GM19351 (cell line): ENCODE measurements around the gene RHOB.
"Not testable (repeated sequence)": the region's sequence is repeated elsewhere in the genome, so short reads cannot be mapped to it uniquely, and the experiment has no call there.

ENCODE experiments used
- ATAC-seq: cut with Tn5 transposase; IDR thresholded peaks from one replicate; pipeline ENCODE4 v1.9.1; 2021; ENCODE audit warnings: mild to moderate bottlenecking, moderate library complexity; ENCODE audit not compliant: unreplicated experiment

The RHOB gene

DNA sequence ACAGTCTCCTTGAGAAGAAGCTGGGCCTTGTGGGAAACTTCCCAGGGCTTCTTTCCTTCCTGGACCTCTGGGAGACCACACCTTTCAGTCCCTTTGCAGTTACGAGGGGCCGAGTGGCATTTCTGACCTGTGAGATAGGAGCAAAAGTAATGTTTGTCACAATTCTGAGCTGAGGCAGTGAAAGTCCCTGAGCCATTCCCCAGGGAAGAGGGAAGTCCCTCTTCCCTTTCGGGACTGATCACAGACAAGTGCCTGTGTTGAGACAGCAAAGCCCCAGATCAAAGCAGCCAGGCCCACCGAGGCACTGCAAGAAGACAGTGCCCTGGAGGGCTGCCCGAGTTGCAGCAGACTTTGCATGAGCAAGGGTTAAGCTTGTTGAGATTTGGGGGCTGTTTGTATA lies 41.9 kb downstream of the RHOB start:
- ATAC-seq = no peak

- ATAC-seq = no peak
These were observed 43.7 kb downstream of the RHOB start for GRCh38 chr2:20490300-20491181.

GRCh38 chr2:20491739-20492531 lies 45.1 kb downstream of the RHOB start:
- ATAC-seq = no peak

DNA sequence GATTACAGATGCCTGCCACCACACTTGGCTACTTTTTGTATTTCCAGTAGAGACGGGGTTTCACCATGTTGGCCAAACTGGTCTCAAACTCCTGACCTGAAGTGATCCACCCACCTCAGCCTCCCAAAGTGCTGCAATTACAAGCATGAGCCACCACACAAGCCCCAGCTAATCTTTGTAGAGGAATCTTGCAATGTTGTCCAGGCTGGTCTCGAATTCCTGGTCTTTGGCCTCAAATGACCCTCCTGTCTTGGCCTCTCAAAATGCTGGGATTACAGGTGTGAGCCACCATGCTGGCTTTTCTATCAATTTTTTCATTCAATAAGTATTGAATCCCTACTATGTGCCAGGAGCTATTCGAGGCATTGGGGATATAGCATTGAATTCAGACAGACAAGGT lies 46.2 kb downstream of the RHOB start:
- ATAC-seq = not testable (repeated sequence)

DNA sequence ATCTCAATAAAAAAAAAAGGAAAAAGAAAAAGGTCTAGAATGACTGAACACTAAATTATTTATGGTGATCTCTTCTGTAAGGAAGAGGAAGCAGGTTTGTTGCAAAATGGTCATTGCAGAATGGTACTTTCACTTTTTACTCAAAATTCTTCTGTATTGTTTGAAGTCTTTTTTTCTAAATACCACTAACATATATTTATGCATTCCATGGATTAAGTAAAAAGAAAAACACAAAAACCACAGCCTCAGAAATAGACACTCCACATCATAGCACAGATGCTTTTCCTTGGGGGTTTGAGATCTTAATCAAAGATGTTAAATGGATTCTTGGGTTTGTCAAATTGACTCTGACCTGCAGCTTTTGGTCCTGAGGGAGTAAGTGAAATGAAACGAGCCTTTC lies 47.4 kb downstream of the RHOB start:
- ATAC-seq = no peak

DNA sequence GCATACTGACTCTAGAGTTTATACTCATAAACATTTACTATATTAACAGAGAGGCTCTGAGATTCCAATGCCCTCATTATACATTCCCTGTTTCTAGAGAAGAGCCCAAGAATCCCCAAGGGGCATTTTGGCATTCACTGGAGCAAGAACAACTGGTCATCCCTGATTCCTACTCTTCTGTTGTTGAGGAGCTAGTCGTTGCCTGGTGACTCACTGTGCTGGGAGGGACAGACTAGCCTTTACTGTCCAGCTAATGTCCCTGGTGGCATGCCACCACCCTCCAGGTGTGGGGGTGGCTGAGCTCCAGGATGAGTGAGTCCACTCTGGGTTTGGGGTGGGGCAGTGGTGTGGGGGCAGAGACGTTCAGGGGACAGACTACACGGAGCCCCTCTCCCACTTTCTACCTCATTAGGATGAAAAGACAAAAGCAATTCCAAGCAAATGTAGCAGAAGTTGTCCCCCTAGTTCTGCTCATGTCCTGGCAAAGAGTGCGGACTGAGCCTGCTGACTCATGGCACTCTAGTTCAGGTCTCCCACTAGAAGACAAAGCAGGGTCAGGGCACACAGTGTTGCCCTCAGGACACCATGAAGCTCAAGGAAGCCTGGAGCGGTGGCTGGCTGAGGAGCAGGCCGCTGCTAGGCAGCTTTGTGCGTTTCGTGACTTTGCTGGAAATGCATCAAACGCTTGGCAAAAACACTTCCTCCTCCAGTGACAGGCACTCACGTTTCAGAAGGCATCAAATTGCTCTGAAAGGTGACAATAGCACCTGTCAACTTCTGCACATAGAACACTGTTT lies 49.4 kb downstream of the RHOB start:
- no peak for ATAC-seq

- ATAC-seq = no peak
These were observed 50.1 kb downstream of the RHOB start for GRCh38 chr2:20496942-20497341.
